Measurements from ENCODE around the gene GAK. TPM values are rescaled to one million over a fixed set of nuclear protein-coding genes. Genes with fewer than 3 reads are reported as not detected.

Gene GAK
- total RNA-seq, 1 donor from 2014 or later, result 138 TPM

DNA sequence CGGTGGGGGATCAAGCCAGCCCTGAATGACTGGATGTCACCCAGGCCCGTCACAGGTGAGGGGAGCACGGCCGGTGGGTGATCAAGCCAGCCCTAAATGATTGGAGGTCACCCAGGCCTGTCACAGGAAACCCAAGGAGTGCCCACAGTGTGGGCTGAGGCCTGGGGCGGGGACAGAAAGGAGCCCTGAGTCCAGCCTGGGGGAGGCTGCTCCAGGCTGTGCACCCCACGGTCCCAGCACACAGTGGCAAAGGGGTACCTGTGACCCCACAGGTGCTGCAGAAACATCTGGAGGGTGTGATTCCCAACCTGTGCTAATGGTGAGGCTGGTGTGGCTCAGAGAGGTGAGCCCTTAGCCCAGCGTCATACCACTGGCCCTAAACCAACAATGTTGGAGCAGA lies 100.0 kb downstream of the GAK start:
- TF ChIP-seq, protein P1, sequence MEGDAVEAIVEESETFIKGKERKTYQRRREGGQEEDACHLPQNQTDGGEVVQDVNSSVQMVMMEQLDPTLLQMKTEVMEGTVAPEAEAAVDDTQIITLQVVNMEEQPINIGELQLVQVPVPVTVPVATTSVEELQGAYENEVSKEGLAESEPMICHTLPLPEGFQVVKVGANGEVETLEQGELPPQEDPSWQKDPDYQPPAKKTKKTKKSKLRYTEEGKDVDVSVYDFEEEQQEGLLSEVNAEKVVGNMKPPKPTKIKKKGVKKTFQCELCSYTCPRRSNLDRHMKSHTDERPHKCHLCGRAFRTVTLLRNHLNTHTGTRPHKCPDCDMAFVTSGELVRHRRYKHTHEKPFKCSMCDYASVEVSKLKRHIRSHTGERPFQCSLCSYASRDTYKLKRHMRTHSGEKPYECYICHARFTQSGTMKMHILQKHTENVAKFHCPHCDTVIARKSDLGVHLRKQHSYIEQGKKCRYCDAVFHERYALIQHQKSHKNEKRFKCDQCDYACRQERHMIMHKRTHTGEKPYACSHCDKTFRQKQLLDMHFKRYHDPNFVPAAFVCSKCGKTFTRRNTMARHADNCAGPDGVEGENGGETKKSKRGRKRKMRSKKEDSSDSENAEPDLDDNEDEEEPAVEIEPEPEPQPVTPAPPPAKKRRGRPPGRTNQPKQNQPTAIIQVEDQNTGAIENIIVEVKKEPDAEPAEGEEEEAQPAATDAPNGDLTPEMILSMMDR (IDR thresholded peaks at IDR 0.05), result no peak
- no peak for ATAC-seq
- Histone ChIP-seq H3K27me3 (peaks cover 34% of the 10 kb centered on the region), H3K4me3 (no peak overlapping the region), H3K4me1 (no peaks in the 10 kb centered on the region), H3K27ac (no peak overlapping the region), H3K9me3 (no peaks in the 10 kb centered on the region), H3K36me3 (no peaks in the 10 kb centered on the region)
- peak; percentile 48 for DNase-seq
- intact Hi-C loops (cut with DNase I), result no loop called here

DNA sequence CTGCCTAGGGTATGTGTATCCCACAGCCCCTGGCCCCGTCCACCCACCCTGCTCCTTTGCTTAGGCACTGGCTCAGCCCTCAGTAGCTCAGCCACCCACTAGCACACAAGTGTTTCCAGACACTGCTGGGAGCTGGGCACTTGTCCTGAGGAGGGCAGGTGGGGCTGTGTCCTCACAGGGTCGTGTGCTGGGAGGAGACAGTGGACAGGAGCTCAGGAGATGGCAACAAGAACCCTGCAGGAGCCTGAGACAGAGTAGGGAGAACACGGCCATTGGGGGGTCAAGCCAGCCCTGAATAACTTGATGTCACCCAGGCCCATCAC lies 100.7 kb downstream of the GAK start:
- no peak overlapping the region for H3K4me3 ChIP-seq
- no peak for ATAC-seq
- DNase-seq, result peak; percentile 43

GRCh38 chr4:830601-831482 lies 101.3 kb downstream of the GAK start:
- Histone ChIP-seq H3K4me1 (peaks cover 6% of the 10 kb centered on the region), H3K36me3 (no peaks in the 10 kb centered on the region), H3K27me3 (peaks cover 41% of the 10 kb centered on the region), H3K27ac (no peak overlapping the region), H3K9me3 (no peaks in the 10 kb centered on the region), H3K4me3 (no peak overlapping the region)
- DNase-seq (peak; percentile 51), ATAC-seq (no peak)
- TF ChIP-seq, protein P1 (IDR thresholded peaks at IDR 0.05), result no peak
- intact Hi-C loops (cut with DNase I), result no loop called here

More for the DNA sequence above, 100.7 kb downstream of the GAK start:
- Histone ChIP-seq H3K36me3 (no peaks in the 10 kb centered on the region), H3K9me3 (no peaks in the 10 kb centered on the region), H3K4me1 (peaks cover 6% of the 10 kb centered on the region), H3K27ac (no peak overlapping the region), H3K27me3 (peaks cover 41% of the 10 kb centered on the region)
- TF ChIP-seq, protein P1 (IDR thresholded peaks at IDR 0.05), result no peak
- intact Hi-C loops (cut with DNase I), result no loop called here

GRCh38 chr4:829761-830600 lies 102.1 kb downstream of the GAK start:
- Histone ChIP-seq H3K4me3 (no peak overlapping the region), H3K27ac (no peak overlapping the region), H3K36me3 (no peaks in the 10 kb centered on the region), H3K9me3 (no peaks in the 10 kb centered on the region), H3K27me3 (peaks cover 48% of the 10 kb centered on the region), H3K4me1 (peaks cover 6% of the 10 kb centered on the region)
- intact Hi-C loops (cut with DNase I), result no loop called here
- no peak for ATAC-seq
- TF ChIP-seq, protein P1 (IDR thresholded peaks at IDR 0.05), result no peak
- DNase-seq, result peak; percentile 61

DNA sequence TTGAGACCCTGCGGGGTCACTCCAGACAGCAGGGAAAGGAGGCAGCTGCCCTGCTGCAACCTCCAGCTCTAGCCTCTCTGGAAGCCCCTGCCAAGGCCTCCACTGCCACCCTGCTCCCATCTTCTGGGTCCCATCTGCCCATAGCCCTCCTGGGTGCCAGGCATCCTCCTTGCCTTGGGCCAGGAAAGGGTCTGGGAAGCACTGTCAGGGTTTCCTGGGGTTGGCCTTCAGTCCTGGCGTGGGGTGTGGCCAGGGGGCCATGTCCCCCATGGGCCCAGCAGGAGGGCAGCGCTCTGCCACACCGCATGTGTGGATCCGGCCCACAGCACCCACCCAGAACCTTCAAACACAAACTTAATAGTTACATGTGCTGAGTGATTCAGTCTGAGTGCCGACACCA lies 102.8 kb downstream of the GAK start:
- Histone ChIP-seq H3K27ac (no peak overlapping the region), H3K9me3 (no peaks in the 10 kb centered on the region), H3K4me3 (no peak overlapping the region), H3K27me3 (peaks cover 55% of the 10 kb centered on the region), H3K4me1 (peaks cover 6% of the 10 kb centered on the region), H3K36me3 (no peaks in the 10 kb centered on the region)
- intact Hi-C loops (cut with DNase I), result no loop called here
- ATAC-seq, result no peak
- DNase-seq, result peak; percentile 35
- TF ChIP-seq, protein P1 (IDR thresholded peaks at IDR 0.05), result no peak

Measured in upper lobe of right lung (tissue), 1 donor.